WI38 (cell line): ENCODE data around the gene ZER1.

Source experiments
- H3K4me3 ChIP-seq: 2 replicates; pipeline ENCODE4 v1.5.1; 2011; ENCODE audit warnings: low read depth, mild to moderate bottlenecking, control low read depth, low read length
- TF ChIP-seq, protein P1 (sequence below): IDR thresholded peaks from 2 replicates; pipeline ENCODE4 v1.5.1; 2012; ENCODE audit warnings: low read depth, mild to moderate bottlenecking, control low read depth, low read length

The ZER1 gene

DNA sequence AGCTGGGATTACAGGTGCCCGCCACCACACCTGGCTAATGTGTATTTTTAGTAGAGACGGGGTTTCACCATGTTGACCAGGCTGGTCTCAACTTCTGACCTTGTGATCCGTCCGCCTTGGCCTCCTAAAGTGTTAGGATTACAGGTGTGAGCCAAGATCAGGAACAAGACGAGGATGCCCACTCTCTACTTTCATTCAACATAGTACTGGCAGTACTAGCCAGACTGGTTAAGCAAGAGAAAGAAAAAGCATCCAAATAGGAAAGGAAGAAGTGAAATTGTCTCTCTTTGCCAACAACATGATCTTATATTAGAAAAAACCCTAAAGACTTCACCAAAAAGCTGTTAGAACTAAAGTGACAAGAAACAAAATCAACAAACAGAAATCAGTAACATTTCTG lies 39.1 kb upstream of the ZER1 start:
- H3K4me3 ChIP-seq, result no peak overlapping the region
- TF ChIP-seq, protein P1, sequence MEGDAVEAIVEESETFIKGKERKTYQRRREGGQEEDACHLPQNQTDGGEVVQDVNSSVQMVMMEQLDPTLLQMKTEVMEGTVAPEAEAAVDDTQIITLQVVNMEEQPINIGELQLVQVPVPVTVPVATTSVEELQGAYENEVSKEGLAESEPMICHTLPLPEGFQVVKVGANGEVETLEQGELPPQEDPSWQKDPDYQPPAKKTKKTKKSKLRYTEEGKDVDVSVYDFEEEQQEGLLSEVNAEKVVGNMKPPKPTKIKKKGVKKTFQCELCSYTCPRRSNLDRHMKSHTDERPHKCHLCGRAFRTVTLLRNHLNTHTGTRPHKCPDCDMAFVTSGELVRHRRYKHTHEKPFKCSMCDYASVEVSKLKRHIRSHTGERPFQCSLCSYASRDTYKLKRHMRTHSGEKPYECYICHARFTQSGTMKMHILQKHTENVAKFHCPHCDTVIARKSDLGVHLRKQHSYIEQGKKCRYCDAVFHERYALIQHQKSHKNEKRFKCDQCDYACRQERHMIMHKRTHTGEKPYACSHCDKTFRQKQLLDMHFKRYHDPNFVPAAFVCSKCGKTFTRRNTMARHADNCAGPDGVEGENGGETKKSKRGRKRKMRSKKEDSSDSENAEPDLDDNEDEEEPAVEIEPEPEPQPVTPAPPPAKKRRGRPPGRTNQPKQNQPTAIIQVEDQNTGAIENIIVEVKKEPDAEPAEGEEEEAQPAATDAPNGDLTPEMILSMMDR, result no peak

DNA sequence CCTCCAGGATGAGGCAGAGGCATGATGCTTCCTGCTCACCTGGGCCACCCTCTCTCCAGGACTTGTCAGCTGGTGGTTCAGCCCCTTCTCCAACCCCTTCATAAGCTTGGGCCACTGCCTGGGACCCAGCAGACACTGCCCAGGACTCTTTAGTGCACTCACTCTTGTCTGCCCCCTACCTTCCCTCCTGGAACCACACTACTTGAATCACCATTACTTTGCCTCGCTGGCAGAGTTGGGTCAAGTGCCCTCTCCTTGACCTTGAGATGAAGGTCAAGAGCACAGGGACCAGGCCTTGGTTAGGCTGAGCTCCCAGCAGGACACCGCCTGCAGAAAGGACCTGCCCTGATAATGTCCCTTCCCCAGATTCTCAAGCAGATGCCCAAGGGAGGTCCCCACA lies 38.1 kb upstream of the ZER1 start:
- H3K4me3 ChIP-seq, result no peak overlapping the region
- TF ChIP-seq, protein P1, result no peak

DNA sequence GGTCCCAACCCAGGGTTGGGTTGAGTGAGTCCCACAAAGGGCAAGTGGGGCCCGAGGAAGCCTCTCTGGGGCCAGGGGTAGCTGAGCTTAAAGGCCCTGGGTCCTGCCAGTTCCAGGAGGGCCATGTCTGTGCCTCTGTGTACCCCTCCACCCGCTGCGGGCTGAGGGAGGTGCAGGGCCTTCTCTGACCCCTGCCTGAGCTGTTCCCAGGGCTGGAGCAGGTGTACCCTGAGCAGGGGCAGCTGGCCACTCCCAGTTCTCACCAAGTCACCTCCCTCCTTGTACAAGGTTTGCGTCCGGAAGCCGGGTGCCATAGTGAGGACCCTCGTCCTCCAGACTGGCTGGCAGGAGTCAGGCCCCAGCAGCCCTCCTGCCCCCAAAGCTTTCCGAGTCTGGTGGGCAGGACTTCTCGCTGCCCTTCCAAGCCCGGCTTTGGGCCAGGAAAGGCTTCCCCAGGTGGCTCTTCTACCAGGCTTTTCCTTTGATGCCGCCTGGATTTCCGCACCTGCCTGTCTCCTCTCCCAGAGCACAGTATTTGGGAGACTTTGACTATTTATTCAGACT lies 37.4 kb upstream of the ZER1 start:
- TF ChIP-seq, protein P1, result no peak
- no peak overlapping the region for H3K4me3 ChIP-seq

DNA sequence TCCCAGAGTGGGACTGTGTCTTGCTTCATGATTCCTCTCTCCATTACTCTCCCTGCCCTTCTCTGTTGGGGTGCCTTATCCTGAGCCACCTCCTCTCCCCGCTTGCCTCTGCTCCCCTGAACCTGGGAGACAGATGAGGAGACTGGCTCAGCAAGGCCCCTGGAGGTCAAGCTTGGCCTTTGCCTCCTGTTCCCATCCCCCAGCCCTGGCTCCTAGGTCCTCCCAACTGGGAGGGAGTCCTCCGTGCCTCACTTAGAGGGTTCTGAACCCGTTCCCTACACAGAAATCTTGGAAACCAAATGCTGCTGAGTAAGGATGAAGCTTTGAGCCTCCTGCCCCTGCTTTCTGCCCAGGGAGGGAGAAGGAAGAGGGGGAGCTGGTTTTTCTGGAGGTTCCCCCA lies 36.8 kb upstream of the ZER1 start:
- TF ChIP-seq, protein P1, result no peak
- no peak overlapping the region for H3K4me3 ChIP-seq

DNA sequence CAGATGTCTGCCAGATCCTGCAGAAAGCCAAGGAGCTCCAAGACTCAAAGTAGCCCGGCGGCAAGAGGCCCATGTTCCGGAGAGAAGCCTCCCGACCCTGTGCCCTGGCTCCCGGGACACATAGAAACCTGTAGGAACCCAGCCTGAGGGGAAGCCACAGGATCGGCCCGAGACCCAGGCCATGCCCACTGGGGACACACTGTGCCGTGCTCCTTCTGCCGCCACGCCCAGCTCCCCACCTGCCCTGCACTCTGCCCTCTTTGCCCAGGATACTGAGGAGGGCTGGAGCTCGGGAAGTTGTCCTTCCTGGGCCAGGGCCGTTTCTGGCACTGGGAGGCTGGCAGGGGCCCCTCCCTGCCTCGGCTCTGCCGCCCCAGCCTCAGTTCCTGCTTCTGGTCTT lies 36.1 kb upstream of the ZER1 start:
- no peak overlapping the region for H3K4me3 ChIP-seq
- TF ChIP-seq, protein P1, result no peak

DNA sequence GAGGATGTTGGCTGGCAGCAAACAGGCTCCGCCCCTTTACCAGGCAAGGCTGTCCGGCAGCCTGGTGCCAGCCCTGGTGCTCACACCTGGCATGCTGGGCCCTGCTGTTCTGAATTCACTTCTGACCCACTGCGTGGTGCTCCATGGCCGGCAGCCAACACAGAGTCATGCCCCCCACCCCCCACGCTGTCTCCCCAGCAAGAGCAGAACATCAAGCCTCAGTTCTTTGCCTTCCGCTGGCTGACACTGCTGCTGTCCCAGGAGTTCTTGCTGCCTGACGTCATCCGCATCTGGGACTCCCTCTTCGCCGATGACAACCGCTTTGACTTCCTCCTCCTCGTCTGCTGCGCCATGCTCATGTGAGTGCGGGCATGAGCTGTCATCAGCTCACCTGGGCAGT lies 33.9 kb upstream of the ZER1 start:
- TF ChIP-seq, protein P1, result no peak
- H3K4me3 ChIP-seq, result no peak overlapping the region

DNA sequence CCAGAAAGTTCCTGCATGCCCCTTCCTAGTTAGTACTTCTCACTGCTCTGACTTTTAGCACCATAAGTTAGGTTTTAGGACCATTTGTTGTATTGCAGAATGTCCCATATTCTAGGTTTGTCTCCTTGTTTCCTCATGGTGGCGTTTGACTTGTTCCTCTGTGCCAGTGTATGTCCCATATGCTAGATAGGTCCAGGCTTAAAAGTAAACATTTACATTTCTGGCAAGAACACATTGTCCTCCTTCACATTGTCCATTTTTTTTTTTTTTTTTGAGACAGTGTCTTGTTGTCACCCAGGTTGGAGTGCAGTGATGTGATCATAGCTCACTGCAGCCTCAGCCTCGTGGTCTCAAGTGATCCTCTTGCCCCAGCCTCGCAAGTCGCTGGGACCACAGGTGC lies 30.8 kb upstream of the ZER1 start:
- TF ChIP-seq, protein P1, result no peak
- no peak overlapping the region for H3K4me3 ChIP-seq
